Adrenal gland (tissue), 12 donors: ENCODE results near the gene TESPA1. TPM values are rescaled to one million over a fixed set of nuclear protein-coding genes. Genes with fewer than 3 reads are reported as not detected.
"Not testable (repeated sequence)": the region's sequence is repeated elsewhere in the genome, so short reads cannot be mapped to it uniquely, and the experiment has no call there.

Experiments
- DNase-seq, 7 donors: peaks; one replicate each; pipeline ENCODE4 v3.0.0-alpha.2; 2019 to 2020
- H3K27ac ChIP-seq, 5 donors: fragments of 200-600 bp; sonication (generic) in 4 of 5; 1 replicate in 3 of 5; 2 replicates in 2 of 5; pipeline versions ENCODE4 v1.5.1 to v1.8.0; 2016 to 2020; ENCODE audit warnings: mild to moderate bottlenecking in 1 of 5
- H3K27me3 ChIP-seq: fragments of 200-600 bp; 2 replicates; pipeline ENCODE4 v1.8.0; 2021
- H3K36me3 ChIP-seq, 2 donors: fragments of 200-600 bp; replicated peaks in 1 of 2; 1 replicate in 1 of 2; 2 replicates in 1 of 2; pipeline versions ENCODE4 v1.5.1 to v1.8.0; 2018 to 2022
- H3K4me1 ChIP-seq, 2 donors: fragments of 200-600 bp; replicated peaks in 1 of 2; 1 replicate in 1 of 2; 2 replicates in 1 of 2; pipeline versions ENCODE4 v1.5.1 to v1.8.0; 2018 to 2021
- H3K4me3 ChIP-seq, 4 donors: fragments of 200-600 bp; sonication (generic) in 3 of 4; one replicate each; pipeline ENCODE4 v1.5.1; 2016 to 2018
- H3K9me3 ChIP-seq, 3 donors: fragments of 200-600 bp; sonication (generic) in 1 of 3; replicated peaks in 1 of 3; 1 replicate in 2 of 3; 2 replicates in 1 of 3; pipeline versions ENCODE4 v1.5.1 to v1.8.0; 2016 to 2021
- POLR2A ChIP-seq, 2 donors: fragments of 450-650 bp; IDR thresholded peaks; one replicate each; pipeline ENCODE4 v1.6.1; 2017; ENCODE audit warnings: antibody characterized with exemption in 2 of 2, mild to moderate bottlenecking in 2 of 2, moderate library complexity in 1 of 2
- WGBS, 4 donors: extraction: QIAGEN DNeasy Blood & Tissue Kit in 2 of 4; methylation state at CpG; one replicate each; pipeline versions ENCODE4 v1.1.5 to v1.1.7; 2013 to 2017; 5-methylcytosine and 5-hydroxymethylcytosine counted together
- intact Hi-C, 2 donors: fragments of 100-400 bp; cut with DNase I; formaldehyde crosslinking; loops; one replicate each; pipeline versions ENCODE4 v1.14.1 to v1.15.0; 2022 to 2023
- polyA plus RNA-seq, 3 donors: library from polyadenylated mRNA; stranded (reverse); fragments of 200-250 nt in 2 of 3; fragments of 350-450 nt in 1 of 3; fragmentation: Illumina TruSeq in 1 of 3; extraction: RNeasy Lipid Tissue Mini Kit (QIAGEN cat#74804) in 1 of 3; gene quantifications; one replicate each; pipeline ENCODE4 v1.2.3, GENCODE V29; 2013 to 2014
- total RNA-seq, 9 donors: library from RNA; depleted of rRNA in 4 of 9; stranded (reverse); fragments of >200 nt in 4 of 9; fragments of 120-200 nt in 1 of 9; fragmentation: NEBNext Ultra II Directional in 1 of 9; extraction: Animal tissue kit (Norgen Biotek cat#: 25700) in 1 of 9; gene quantifications; one replicate each; pipeline versions ENCODE4 v1.1.0 to v1.2.4, GENCODE V29; 2013 to 2023
- TF ChIP-seq, protein P1 (sequence below), 6 experiments: fragments of 450-650 bp in 4 of 6; fragments of 200-600 bp in 2 of 6; sonication (generic) in 1 of 6; IDR thresholded peaks; 1 replicate in 5 of 6; 2 replicates in 1 of 6; pipeline versions ENCODE4 v1.5.1 to v1.8.0; 2016 to 2021; ENCODE audit warnings: antibody characterized with exemption in 6 of 6, mild to moderate bottlenecking in 2 of 6, moderate library complexity in 1 of 6
- donor health status: healthy with polysubstance abuse.
- donor health status: Bipolar disorder and iron deficiency.
- donor health status: DM: yes; HTN: yes; CAD: no.
- donor health status: DM: no; HTN: no; CAD: no.
- donor health status: DM: no; HTN: no; CAD: no.
- donor health status: DM: yes; HTN: yes; CAD: no.

Gene TESPA1
- total and polyA plus RNA-seq, 12 donors, result 0.11 to 2.0 (median 0.23) TPM; not detected in 3

DNA sequence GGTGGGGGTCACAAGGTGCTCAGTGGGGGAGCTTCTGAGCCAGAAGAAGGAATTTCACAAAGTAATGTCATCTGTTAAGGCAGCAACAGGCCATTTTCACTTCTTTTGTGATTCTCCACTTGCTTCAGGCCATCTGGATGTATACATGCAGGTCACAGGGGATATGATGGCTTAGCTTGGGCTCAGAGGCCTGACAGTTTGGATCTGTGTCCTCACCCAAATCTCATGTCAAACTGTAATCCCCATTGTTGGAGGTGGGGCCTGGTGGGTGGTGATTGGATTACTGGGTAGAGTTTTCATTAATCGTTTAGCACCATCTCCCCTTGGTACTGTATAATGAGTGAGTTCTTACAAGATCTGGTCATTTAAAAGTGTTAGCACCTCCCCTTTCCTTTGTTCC lies 36.4 kb downstream of the TESPA1 start:
- DNase-seq, result no peak
- TF ChIP-seq, protein P1, sequence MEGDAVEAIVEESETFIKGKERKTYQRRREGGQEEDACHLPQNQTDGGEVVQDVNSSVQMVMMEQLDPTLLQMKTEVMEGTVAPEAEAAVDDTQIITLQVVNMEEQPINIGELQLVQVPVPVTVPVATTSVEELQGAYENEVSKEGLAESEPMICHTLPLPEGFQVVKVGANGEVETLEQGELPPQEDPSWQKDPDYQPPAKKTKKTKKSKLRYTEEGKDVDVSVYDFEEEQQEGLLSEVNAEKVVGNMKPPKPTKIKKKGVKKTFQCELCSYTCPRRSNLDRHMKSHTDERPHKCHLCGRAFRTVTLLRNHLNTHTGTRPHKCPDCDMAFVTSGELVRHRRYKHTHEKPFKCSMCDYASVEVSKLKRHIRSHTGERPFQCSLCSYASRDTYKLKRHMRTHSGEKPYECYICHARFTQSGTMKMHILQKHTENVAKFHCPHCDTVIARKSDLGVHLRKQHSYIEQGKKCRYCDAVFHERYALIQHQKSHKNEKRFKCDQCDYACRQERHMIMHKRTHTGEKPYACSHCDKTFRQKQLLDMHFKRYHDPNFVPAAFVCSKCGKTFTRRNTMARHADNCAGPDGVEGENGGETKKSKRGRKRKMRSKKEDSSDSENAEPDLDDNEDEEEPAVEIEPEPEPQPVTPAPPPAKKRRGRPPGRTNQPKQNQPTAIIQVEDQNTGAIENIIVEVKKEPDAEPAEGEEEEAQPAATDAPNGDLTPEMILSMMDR (IDR thresholded peaks at IDR 0.05), result no peak
- TF ChIP-seq POLR2A (IDR thresholded peaks at IDR 0.05), result no peak
- no peak overlapping the region for H3K27ac ChIP-seq
- H3K4me3 ChIP-seq, result no peak overlapping the region
- no peaks in the 10 kb centered on the region for H3K36me3 ChIP-seq
- H3K4me1 ChIP-seq, result no peaks in the 10 kb centered on the region
- H3K9me3 ChIP-seq, result no peaks in the 10 kb centered on the region
- H3K27me3 ChIP-seq, result no peaks in the 10 kb centered on the region
- intact Hi-C loops, result no loop called here
- WGBS, 4 donors, result 70 to 76% (median 74%) methylated on average over 1 of the region's 1 CpG

DNA sequence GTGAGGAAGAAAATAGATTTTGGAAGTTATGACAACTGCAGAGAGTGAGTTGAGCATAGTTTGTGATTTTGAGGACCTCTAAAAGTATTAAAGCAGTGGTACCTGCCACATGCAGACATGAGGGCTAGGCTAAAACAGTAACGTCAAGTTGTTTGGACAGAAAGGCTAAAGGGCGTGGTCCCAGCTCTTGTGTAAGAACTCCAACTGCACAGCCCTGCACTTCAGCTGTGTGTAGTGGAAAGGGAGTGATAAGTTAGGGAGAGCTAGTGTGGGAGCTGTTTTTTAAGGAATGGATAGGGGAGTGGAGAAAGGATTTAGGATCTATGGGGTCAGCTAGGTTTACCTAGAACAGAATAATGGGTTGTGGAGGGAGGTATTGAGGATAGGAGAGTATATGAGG lies 39.5 kb downstream of the TESPA1 start:
- H3K27me3 ChIP-seq, result no peaks in the 10 kb centered on the region
- no peaks in the 10 kb centered on the region for H3K9me3 ChIP-seq
- TF ChIP-seq, protein P1 (IDR thresholded peaks at IDR 0.05), result no peak
- TF ChIP-seq POLR2A (IDR thresholded peaks at IDR 0.05), result no peak
- H3K4me3 ChIP-seq, result no peak overlapping the region
- intact Hi-C loops, result no loop called here
- DNase-seq, result no peak
- H3K36me3 ChIP-seq, result no peaks in the 10 kb centered on the region
- no peaks in the 10 kb centered on the region for H3K4me1 ChIP-seq
- 66 to 85% (median 77%) methylated on average over 2 of the region's 2 CpGs for WGBS, 4 donors
- no peak overlapping the region for H3K27ac ChIP-seq

DNA sequence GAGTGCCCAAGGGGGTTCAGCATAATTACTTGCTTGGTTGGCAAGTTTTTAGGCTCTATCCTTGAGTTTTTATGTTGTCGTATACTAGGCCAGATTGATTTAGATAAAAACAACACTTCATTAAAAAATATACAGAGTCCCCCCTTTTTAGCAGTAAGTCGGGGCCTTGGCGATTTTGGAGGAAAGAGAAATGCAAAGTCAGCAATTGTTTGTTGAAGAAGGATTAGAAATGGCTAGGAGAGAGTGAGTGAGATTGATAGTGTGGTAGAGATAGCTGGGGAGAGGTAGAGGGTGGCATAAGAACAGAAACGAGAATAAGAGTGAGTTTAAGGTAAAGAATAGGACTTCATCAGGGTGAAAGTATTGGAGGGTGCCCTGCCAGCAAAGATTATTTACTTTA lies 41.3 kb downstream of the TESPA1 start:
- H3K36me3 ChIP-seq, intact Hi-C loops, H3K4me1 ChIP-seq, H3K27ac ChIP-seq, H3K27me3 ChIP-seq, H3K9me3 ChIP-seq, H3K4me3 ChIP-seq, DNase-seq: not testable (repeated sequence)
- WGBS, 4 donors, result 65 to 78% (median 69%) methylated on average over 4 of the region's 4 CpGs

DNA sequence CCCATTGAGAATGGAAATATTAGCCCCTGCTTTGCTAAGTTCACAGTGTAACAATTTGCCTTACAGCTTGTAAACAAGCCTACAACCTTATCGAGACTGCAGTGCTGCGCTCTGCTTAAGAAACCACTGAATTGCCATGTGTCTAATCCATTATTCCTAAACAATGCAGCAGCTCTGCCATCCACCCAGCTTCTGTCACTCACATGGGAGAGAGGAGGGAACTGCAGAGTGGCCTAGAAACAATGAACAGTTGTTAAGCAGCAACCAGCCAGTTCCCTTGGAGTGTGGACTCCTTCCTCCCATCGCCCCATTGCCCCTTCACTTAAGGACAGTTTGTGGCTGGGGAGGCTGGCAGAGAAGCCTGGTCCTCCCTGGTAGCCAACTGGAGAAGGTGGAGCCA lies 42.9 kb downstream of the TESPA1 start:
- TF ChIP-seq, protein P1 (IDR thresholded peaks at IDR 0.05), result no peak
- no peak for TF ChIP-seq POLR2A (IDR thresholded peaks at IDR 0.05)
- H3K27me3 ChIP-seq, result no peaks in the 10 kb centered on the region
- 87 to 92% (median 89%) methylated on average over 3 of the region's 3 CpGs for WGBS, 4 donors
- intact Hi-C loops, result no loop called here
- no peaks in the 10 kb centered on the region for H3K4me1 ChIP-seq
- no peak overlapping the region for H3K27ac ChIP-seq
- DNase-seq, result no peak
- H3K36me3 ChIP-seq, result no peaks in the 10 kb centered on the region
- H3K9me3 ChIP-seq, result no peaks in the 10 kb centered on the region
- no peak overlapping the region for H3K4me3 ChIP-seq

DNA sequence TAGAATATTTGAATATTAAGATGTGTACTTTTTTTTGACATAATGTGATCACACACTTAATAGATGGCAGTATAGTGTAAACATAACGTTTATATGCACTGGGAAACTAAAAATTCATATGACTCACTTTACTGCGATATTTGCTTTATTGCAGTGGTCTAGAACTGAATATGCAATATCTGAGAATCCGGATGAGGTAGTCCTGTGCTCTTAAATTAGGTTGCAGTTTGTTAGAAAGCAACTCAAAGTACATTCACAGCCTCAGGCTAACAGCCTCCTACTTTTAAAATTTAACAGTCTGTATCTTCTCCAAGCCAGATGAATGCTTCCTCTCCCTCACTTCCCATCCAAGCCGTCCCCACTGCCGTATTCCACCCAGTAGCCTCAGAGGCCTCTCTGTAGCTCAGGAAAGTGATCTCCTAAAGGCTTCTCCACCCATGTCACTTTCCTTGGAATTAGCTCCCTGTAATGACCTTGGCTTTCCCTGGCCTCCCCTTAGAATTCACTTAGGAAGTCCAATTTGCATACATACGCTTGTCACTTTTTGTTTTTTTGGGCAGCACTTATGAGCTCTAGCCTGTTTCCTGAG lies 43.7 kb downstream of the TESPA1 start:
- no peaks in the 10 kb centered on the region for H3K36me3 ChIP-seq
- no peaks in the 10 kb centered on the region for H3K9me3 ChIP-seq
- intact Hi-C loops, result no loop called here
- TF ChIP-seq POLR2A (IDR thresholded peaks at IDR 0.05), result no peak
- TF ChIP-seq, protein P1 (IDR thresholded peaks at IDR 0.05), result no peak
- 62 to 80% (median 68%) methylated on average over 6 of the region's 6 CpGs for WGBS, 4 donors
- no peaks in the 10 kb centered on the region for H3K27me3 ChIP-seq
- DNase-seq, result no peak
- no peak overlapping the region for H3K27ac ChIP-seq
- no peaks in the 10 kb centered on the region for H3K4me1 ChIP-seq
- H3K4me3 ChIP-seq, result no peak overlapping the region
